Measurements from ENCODE around the gene TTBK1.

DNA sequence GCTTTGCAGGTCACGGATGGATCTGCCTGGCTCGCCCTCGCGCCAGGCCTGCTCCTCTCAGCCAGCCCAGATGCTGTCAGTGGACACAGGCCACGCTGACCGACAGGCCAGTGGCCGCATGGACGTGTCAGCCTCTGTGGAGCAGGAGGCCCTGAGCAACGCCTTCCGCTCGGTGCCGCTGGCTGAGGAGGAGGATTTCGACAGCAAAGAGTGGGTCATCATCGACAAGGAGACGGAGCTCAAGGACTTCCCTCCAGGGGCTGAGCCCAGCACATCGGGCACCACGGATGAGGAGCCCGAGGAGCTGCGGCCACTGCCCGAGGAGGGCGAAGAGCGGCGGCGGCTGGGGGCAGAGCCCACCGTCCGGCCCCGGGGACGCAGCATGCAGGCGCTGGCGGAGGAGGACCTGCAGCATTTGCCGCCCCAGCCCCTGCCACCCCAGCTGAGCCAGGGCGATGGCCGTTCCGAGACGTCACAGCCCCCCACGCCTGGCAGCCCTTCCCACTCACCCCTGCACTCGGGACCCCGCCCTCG lies 19.6 kb downstream of the TTBK1 start:
- no peak for TF ChIP-seq POLR2A (IDR thresholded peaks at IDR 0.05; ENCODE audit: low read depth, low read length)
- TF ChIP-seq POLR2AphosphoS5 (IDR thresholded peaks at IDR 0.05; ENCODE audit: low read depth, low read length): no peak
- no peak for TF ChIP-seq TAF1 (IDR thresholded peaks at IDR 0.05; ENCODE audit: low read depth, low read length)
- no peak for TF ChIP-seq SPI1 (IDR thresholded peaks at IDR 0.05; ENCODE audit: low read depth, low read length)
- TF ChIP-seq PAX5 (IDR thresholded peaks at IDR 0.05; ENCODE audit: insufficient read depth, low read length, severe bottlenecking): no peak
